KMS-11 (cell line): Measurements from ENCODE around the gene TSPYL2.
A peak's percentile ranks its signal among the peaks of the same experiment; 100 is the strongest.

ENCODE experiments used
- H2AFZ ChIP-seq: fragments of 200-600 bp; sonication (generic); 2 replicates; pipeline ENCODE4 v1.6.1; 2016; ENCODE audit warnings: antibody characterized with exemption, mixed run types, low read depth
- H3K27ac ChIP-seq: fragments of 200-600 bp; sonication (generic); 2 replicates; pipeline ENCODE4 v1.6.1; 2016; ENCODE audit warnings: mild to moderate bottlenecking, mixed run types
- H3K27me3 ChIP-seq: fragments of 200-600 bp; sonication (generic); 2 replicates; pipeline ENCODE4 v1.6.1; 2017; ENCODE audit warnings: mild to moderate bottlenecking, low read depth, mixed run types, moderate library complexity; ENCODE audit not compliant: insufficient read depth
- H3K36me3 ChIP-seq: fragments of 200-600 bp; sonication (generic); 2 replicates; pipeline ENCODE4 v1.6.1; 2017; ENCODE audit warnings: mild to moderate bottlenecking, mixed run types; ENCODE audit not compliant: insufficient read depth
- H3K4me1 ChIP-seq: fragments of 200-600 bp; sonication (generic); 2 replicates; pipeline ENCODE4 v1.6.1; 2016; ENCODE audit warnings: mild to moderate bottlenecking, low read depth, mixed run types; ENCODE audit not compliant: poor library complexity, severe bottlenecking
- H3K4me2 ChIP-seq: fragments of 200-600 bp; sonication (generic); 2 replicates; pipeline ENCODE4 v1.7.0; 2016; ENCODE audit warnings: mild to moderate bottlenecking, mixed run types
- H3K4me3 ChIP-seq: fragments of 200-600 bp; sonication (generic); IDR thresholded peaks from 2 replicates; pipeline ENCODE4 v1.6.1; 2017; ENCODE audit warnings: low read depth, low read length, mixed read lengths; ENCODE audit not compliant: insufficient read depth
- H3K79me2 ChIP-seq: fragments of 200-600 bp; sonication (generic); 2 replicates; pipeline ENCODE4 v1.6.1; 2016; ENCODE audit warnings: low read depth, mixed run types; ENCODE audit not compliant: insufficient read depth
- H3K9ac ChIP-seq: fragments of 200-600 bp; sonication (generic); 2 replicates; pipeline ENCODE4 v1.6.1; 2016; ENCODE audit warnings: mild to moderate bottlenecking, mixed run types
- H4K20me1 ChIP-seq: fragments of 200-600 bp; sonication (generic); 2 replicates; pipeline ENCODE4 v1.6.1; 2016; ENCODE audit warnings: mild to moderate bottlenecking, mixed run types; ENCODE audit not compliant: insufficient read depth
- CTCF ChIP-seq: fragments of 200-600 bp; sonication (generic); conservative IDR thresholded peaks from 2 replicates; pipeline ENCODE4 v1.6.1; 2017; ENCODE audit warnings: low read depth, mild to moderate bottlenecking, antibody characterized with exemption, low read length, moderate library complexity, mixed read lengths

The TSPYL2 gene

GRCh38 chrX:53082773-53083616 is 828 bp downstream of the TSPYL2 start:
- Histone ChIP-seq H3K4me1 (no peaks in the 10 kb centered on the region), H3K9ac (peak overlapping the region; percentile 58; the same call in 1 of the 2 replicates), H3K36me3 (no peaks in the 10 kb centered on the region), H3K4me3 (no peak overlapping the region), H3K4me2 (peak overlapping the region; percentile 66), H2AFZ (peak overlapping the region; percentile 18), H3K79me2 (no peaks in the 10 kb centered on the region), H3K27me3 (no peaks in the 10 kb centered on the region), H3K27ac (peak overlapping the region; percentile 32; the same call in 1 of the 2 replicates), H4K20me1 (no peaks in the 10 kb centered on the region)
- TF ChIP-seq CTCF: no peak

- Histone ChIP-seq H3K4me2 (no peak overlapping the region), H3K79me2 (no peaks in the 10 kb centered on the region), H3K9ac (no peak overlapping the region), H4K20me1 (no peaks in the 10 kb centered on the region), H2AFZ (no peak overlapping the region), H3K36me3 (no peaks in the 10 kb centered on the region), H3K27ac (no peak overlapping the region), H3K4me1 (no peaks in the 10 kb centered on the region), H3K27me3 (no peaks in the 10 kb centered on the region), H3K4me3 (no peak overlapping the region)
- no peak for TF ChIP-seq CTCF
Observed at GRCh38 chrX:53084043-53084570, 1.9 kb downstream of the TSPYL2 start.

GRCh38 chrX:53084863-53085262 is 2.7 kb downstream of the TSPYL2 start:
- H4K20me1 ChIP-seq: no peaks in the 10 kb centered on the region

GRCh38 chrX:53085661-53086229 is 3.6 kb downstream of the TSPYL2 start:
- TF ChIP-seq CTCF: no peak
- no peaks in the 10 kb centered on the region for H3K36me3 ChIP-seq
- H4K20me1 ChIP-seq: no peaks in the 10 kb centered on the region
- H3K79me2 ChIP-seq: no peaks in the 10 kb centered on the region
- H3K4me3 ChIP-seq: no peak overlapping the region
- no peak overlapping the region for H3K27ac ChIP-seq
- H3K9ac ChIP-seq: no peak overlapping the region
- H3K27me3 ChIP-seq: no peaks in the 10 kb centered on the region
- no peaks in the 10 kb centered on the region for H3K4me1 ChIP-seq
- no peak overlapping the region for H2AFZ ChIP-seq
- H3K4me2 ChIP-seq: no peak overlapping the region

More at GRCh38 chrX:53084863-53085262, 2.7 kb downstream of the TSPYL2 start:
- Histone ChIP-seq H3K27me3 (no peaks in the 10 kb centered on the region), H3K36me3 (no peaks in the 10 kb centered on the region), H3K4me2 (no peak overlapping the region), H3K4me1 (no peaks in the 10 kb centered on the region), H3K79me2 (no peaks in the 10 kb centered on the region), H3K9ac (no peak overlapping the region), H2AFZ (no peak overlapping the region), H3K27ac (no peak overlapping the region), H3K4me3 (no peak overlapping the region)
- TF ChIP-seq CTCF: no peak
